ENCODE data around the gene MBNL2.

MBNL2 gene

DNA sequence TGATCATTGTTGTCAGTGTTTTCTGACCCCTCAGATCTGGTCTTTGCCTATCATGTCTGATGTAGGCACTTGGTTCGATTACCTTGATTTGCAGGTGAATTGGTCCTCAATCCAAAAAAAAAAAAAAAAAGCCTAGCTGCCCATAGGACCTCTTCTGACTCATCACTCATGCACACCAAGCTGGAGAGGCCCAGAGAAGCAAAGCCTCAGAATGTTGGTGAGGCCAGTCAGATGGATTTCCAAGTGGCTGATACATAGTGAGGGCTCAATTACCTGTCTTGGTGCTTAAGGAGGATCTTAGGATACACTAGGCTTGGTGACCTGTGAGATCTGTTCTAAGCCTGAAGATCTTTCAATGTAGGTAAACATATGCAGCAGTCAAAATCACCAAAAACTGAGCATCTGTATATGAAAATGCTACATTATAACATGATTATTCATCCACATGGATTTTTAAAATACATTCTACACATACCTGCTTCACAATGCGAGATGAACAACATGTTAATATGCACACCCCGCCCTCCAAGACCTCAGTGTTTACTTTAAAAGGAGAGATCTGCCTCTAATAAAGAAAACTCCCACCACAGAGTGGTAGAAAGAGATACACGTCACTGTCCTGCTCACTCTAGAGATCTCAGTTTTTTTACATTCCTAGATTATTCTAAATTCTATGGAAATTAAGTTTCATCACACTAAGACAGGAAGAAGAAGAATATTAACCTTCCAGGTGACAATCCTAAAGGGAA, 132.0 kb downstream of the MBNL2 start:
- DNase-seq = no peak

DNA sequence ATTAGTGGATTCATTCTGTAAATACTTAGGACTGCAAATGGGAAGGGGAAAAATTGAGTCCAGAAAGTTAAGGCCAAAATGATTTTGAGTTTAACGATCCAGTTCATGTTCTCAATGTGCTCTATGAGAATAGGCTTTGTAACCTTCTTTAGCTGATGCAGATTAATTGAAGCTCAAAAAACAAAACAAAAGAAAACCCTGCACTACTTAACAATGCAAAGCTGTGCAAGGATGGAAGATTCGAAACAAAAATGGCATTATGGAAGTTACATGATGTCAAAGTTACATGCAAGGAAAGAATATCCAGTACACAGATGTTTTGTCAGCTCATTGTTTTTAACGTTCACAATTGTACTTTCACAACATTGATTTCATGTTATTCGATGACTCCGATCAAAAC, 132.7 kb downstream of the MBNL2 start:
- no peak for DNase-seq

GRCh38 chr13:97356592-97356991, 134.5 kb downstream of the MBNL2 start:
- DNase-seq = no peak

- DNase-seq = peak; percentile 8
These were observed 137.3 kb downstream of the MBNL2 start for GRCh38 chr13:97359181-97360057.

DNA sequence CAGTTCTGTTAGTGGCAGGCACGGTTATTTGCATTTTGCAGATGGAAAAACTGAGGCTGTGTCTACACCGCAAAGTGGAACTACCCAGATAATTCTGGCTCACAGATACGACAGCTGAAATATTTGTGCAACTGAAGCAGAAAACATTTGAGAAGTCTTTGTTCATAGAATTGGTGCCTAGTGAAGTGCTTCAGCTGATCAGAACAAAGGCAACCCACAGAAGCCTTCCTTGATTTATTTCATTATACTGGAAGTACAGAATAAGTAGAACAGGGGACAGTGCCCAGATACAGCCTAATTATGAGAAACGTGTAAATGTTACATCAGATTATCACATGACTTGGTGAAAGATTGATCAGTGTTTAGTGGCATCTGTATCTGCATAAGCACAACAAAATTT, 138.5 kb downstream of the MBNL2 start:
- DNase-seq = no peak

DNA sequence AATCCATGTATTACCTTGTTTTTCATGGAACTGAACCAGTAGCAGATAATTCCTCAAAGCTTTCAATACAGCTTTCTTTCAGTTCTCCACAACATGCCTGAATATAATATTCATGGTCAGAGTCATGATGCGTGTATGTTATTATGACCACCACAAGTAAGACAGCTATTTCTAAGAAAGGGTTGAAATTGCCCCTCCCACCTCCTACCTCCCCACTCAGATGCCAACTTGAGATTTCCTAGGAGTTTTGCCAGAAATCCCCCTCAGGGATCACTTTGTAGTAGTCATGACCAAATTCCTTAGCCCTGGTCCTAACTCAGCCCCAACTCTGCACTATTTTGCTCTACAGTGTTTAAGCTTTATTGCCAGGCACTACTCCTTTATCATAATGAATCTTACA, 141.9 kb downstream of the MBNL2 start:
- DNase-seq = no peak

DNA sequence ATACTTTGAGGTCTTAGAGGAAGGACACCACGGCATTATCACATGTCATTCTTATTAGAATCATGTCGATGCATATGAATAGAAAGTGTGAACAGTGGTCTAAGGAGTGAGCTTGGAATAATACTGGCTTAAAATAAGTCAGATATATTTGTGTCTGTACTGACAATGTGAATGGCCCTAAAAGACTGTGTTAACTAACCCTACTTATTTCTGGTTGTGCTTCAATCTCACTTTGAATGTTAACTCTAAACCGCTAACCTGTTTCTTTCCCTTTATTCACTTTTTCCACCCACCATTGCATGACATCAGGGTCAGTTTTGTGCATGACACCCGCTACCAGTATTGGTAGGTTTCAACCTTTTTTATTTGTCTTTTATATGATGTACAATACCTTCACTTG, 142.7 kb downstream of the MBNL2 start:
- DNase-seq = no peak

DNA sequence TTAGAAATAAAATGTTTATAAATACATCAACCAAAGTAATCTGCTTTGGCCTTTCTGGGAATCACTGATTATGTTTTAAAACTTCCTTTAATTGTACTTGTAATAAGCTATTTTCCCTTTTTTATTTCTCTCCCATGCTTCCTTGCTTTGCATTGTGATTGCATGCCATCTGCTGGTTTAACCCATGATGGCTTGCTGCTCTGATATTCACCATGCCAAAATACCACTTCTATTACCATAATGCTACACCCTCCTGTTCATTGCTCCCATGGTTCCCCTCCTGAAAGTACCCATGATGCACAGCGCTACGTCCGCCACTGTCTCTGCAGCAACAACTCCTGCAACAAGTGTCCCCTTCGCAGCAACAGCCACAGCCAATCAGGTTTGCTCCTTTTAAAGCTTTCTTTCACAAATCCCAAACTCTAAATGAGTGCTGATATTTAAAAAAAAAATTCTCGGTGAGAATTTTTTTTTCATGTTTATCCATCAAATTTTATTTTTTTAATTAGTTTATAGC, 144.1 kb downstream of the MBNL2 start:
- no peak for DNase-seq

DNA sequence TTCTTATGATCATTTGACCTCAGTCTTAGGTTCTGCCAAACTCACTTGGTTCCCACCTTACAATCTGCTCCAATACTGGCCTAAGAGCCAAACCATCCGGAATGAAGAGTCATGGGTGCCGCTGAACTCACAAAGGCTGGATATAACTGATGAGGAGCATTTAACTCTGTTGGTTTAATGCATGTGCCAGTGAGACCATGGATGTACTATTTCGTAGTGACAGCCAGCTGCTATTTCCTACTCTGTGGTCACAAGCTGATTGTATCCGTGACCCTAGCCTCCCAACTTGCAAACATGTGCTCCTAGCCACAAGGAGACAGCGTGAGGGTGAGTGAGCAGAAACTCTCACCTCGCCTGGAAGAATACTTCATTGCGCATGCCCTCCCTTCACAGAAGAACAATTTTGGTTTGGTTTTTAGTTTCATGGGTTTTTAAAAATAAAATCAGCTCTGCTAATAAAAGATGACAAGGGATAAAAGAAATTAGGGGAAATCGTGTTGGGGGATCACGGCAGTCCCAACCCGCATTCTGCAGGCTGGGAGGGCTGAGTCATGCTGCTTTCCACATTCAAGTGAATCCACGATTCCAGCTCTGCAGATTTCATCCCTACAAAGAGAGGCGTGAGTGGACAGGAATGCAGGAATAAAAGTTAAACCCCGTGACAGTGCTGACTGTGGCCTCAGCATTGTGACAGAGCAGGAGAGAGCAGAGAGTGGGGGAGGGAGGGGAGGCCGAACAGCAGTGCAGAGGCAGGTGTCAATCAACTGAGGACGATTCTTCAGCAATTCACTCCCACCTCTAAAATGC, 145.1 kb downstream of the MBNL2 start:
- DNase-seq = no peak

DNA sequence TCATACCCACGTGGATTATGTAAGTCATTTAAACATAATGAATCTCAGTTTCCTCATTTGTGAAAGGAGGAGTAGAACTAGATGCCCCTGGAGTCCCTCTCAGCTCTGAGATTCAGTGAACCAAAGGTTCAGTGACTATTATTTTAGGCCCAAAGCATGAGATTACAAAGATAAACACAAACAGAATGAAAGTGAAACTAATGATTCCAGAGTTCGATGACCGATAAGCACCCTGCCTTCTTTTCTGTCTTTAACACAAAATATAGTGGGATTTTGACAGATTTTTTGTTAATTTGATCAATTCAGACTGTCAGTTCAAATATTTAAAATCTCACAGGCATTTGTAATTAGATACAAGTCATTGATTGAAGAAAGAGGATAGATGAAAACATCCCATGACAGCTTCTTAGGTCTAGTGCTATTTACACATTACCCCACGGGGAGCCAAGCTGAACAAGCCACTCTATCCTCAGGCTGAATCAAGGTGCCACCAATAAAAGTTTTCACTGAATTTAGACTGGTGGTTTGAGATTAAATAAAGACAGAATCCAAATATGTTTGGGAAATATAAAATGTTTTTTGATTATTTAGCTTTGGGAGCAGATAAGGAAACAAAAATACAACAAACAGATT, 147.2 kb downstream of the MBNL2 start:
- DNase-seq = no peak

- no peak for DNase-seq
These were observed 149.5 kb downstream of the MBNL2 start for GRCh38 chr13:97371486-97372109.

DNA sequence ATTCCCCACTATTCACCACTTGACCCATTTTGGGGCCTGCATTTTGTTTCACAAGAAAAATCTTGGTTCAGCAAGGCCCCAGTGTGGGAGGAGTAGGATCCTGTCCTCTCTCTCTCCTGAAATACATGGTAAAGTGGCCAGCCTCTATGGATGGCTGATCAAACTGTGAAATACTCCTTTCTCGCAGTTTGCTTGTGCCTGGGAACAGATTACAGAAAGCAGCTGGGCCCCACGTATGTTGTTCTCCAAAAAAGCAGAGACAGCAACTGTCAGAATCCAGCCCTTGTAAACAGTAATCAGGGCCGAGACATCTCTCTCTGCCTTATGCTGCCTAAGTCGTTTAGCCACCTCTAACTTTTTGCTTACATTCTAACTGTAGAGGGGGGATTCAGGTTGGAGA, 150.8 kb downstream of the MBNL2 start:
- DNase-seq = no peak

- no peak for DNase-seq
These were observed 151.7 kb downstream of the MBNL2 start for GRCh38 chr13:97373787-97374186.

DNA sequence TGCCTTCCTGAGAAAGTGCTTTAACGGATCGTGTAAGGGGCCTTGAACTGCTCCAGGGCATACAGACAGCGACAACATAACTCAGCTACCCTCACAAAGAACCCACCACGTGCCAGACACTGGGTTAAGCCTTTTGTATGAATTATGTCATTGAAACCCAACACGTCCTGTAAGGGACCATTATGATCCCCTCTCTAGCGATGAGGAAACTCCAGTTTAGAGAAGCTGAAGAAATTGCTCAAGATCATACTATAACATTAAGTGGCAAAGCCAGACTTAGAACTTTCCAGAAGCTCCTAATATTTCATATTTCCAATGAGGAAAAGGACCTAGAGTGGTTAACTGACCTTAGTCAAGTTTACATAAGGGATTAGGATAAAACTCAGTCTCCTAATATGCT, 154.8 kb downstream of the MBNL2 start:
- DNase-seq = no peak

DNA sequence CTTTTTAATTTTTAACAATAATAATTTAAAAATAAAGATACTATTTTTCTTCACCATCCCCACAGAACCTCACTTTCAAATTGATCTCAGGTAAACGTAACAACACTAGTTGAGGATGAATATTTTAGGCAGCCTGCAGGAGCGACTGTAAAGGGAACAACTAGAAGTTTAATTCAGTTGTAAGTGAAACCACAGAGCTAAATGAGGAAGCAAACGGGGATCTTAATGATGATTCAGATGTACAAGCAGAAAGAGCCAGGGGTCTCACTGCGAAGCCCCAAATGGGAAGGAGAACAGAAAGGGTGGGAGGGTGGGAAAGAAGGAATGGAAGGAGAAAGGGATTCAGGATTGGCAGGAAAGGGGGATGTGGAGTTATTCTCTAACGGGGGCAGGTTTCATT, 157.3 kb downstream of the MBNL2 start:
- no peak for DNase-seq

DNA sequence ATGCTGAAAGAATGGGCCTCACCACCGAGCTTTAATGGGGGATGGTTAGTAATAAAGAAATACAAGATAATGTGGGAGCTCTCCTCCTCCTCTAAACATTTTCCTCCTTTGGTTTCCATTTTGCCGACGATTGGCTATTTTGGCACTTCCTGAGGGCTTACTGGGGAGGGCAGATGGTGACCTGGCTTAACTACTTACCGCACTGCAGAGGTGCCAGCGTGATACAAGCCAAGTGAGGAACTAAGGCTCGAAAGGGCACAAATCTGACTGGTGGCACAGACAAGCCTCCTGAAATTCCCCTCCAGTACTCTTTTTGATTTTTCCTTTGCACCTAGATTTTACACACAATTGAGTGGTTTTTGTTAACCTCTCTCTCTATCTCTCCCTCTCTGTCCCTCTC, 158.6 kb downstream of the MBNL2 start:
- DNase-seq = no peak

GRCh38 chr13:97381189-97381588, 159.1 kb downstream of the MBNL2 start:
- DNase-seq = no peak

DNA sequence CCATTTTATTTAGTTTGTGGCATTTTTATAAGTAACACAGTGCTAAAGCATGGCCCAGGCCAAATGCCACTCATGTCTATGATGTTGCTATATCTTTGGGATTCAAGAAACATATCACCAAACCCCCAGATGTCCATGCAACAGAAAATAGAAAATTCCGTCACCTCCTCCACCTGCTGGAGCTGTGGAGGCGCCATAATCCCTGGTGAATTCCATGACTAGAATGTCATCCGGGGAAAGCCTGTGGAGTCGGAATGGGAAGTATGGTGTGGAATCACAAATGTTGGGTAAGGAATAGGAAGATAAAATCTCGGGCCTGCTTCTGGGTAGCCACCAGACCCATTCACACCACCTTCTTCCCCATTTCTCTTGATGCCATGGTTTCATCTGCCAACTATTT, 160.1 kb downstream of the MBNL2 start:
- no peak for DNase-seq

- no peak for DNase-seq
These were observed 162.2 kb downstream of the MBNL2 start for GRCh38 chr13:97384371-97384770.

- no peak for DNase-seq
These were observed 163.0 kb downstream of the MBNL2 start for GRCh38 chr13:97385146-97385545.

GRCh38 chr13:97385854-97386253, 163.7 kb downstream of the MBNL2 start:
- DNase-seq = no peak

DNA sequence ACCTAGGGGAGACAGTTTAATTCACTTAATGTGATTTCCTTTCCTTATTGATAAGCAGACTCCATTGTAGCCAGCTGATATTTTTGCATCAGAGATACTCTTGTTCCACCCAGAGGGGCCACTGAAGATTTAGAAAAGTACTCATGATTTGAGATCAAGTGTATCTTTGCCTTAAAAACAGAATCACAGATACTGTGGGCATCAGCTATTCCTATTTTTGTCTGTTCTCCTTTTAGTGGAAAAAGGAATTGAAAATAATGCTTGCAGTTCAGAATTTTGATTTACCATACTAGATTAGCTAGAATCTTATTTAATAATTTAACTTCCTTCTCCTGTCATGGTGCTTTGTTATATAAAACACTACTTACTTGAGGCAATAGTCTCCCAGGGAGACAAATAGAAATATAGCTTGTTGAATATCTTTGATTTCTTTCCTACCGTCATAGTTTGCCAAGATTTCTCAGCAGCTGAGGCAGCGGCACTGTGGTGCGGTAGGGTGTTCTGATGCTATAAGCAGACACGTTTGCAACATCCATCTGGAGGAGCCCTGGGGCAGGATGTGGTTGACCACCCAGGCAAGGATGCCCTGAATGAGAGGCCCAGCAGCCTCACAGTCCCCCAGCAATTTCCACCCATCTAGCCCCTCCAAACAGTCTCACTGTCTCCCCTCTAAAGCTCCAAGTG, 164.8 kb downstream of the MBNL2 start:
- peak; percentile 42 for DNase-seq

Measured in NK-92 treated with Interleukin-12 subunit alpha and Interleukin-12 subunit beta, amount 100 ng/mL, for 24 hours (cell line).